PC-9 (cell line): Measurements from ENCODE around the gene SLAIN2. TPM values are rescaled to one million over a fixed set of nuclear protein-coding genes. Genes with fewer than 3 reads are reported as not detected.

Source experiments
- BruUV-seq: library from RNA; stranded (reverse); fragments of 400-500 nt; replicated peaks from 2 replicates; lab custom pipeline; 2021; lab: Mats Ljungman, UMichigan
- CTCF ChIA-PET: fragments of 300-600 bp; sonication (Branson Sonifier 250); formaldehyde crosslinking; loops from one replicate; lab custom pipeline; 2022; ENCODE audit warnings: antibody characterized with exemption; lab: Charles Lee
- POLR2A ChIA-PET: fragments of 300-600 bp; sonication (Branson Sonifier 250); formaldehyde crosslinking; loops from one replicate; lab custom pipeline; 2022; ENCODE audit warnings: antibody characterized with exemption; ENCODE audit not compliant: unreplicated experiment; lab: Charles Lee
- DNase-seq, 2 experiments: peaks; one replicate each; pipeline versions ENCODE4 v3.0.0 to v3.0.0-alpha.2; 2015 to 2022; ENCODE audit warnings: mixed read lengths in 1 of 2
- H2AFZ ChIP-seq: fragments of 200-600 bp; sonication (generic); 2 replicates; pipeline ENCODE4 v1.8.1; 2017; ENCODE audit warnings: antibody characterized with exemption
- H3F3A ChIP-seq: fragments of 200-600 bp; sonication (generic); 2 replicates; pipeline ENCODE4 v1.8.1; 2017; ENCODE audit warnings: antibody characterized with exemption, mild to moderate bottlenecking, low read depth; ENCODE audit not compliant: insufficient read depth
- H3K27ac ChIP-seq: fragments of 200-600 bp; sonication (generic); 2 replicates; pipeline ENCODE4 v1.6.1; 2016; ENCODE audit warnings: mixed run types
- H3K27me3 ChIP-seq: fragments of 200-600 bp; sonication (generic); 2 replicates; pipeline ENCODE4 v1.6.1; 2016; ENCODE audit warnings: low read depth, mixed run types; ENCODE audit not compliant: insufficient read depth
- H3K36me3 ChIP-seq: fragments of 200-600 bp; sonication (generic); 2 replicates; pipeline ENCODE4 v1.6.1; 2016; ENCODE audit warnings: low read depth, mixed run types
- H3K4me1 ChIP-seq: fragments of 200-600 bp; sonication (generic); replicated peaks from 2 replicates; pipeline ENCODE4 v1.6.1; 2016; ENCODE audit warnings: mixed run types; ENCODE audit not compliant: insufficient read depth
- H3K4me2 ChIP-seq: fragments of 200-600 bp; sonication (generic); 2 replicates; pipeline ENCODE4 v1.6.1; 2017; ENCODE audit warnings: mixed run types
- H3K4me3 ChIP-seq: fragments of 200-600 bp; sonication (generic); 2 replicates; pipeline ENCODE4 v1.6.1; 2016; ENCODE audit warnings: mixed run types
- H3K79me2 ChIP-seq: fragments of 200-600 bp; sonication (generic); 2 replicates; pipeline ENCODE4 v1.6.1; 2017; ENCODE audit warnings: low read depth, mixed run types
- H3K9me2 ChIP-seq: fragments of 200-600 bp; sonication (generic); 2 replicates; pipeline ENCODE4 v1.8.1; 2017; ENCODE audit warnings: mild to moderate bottlenecking; ENCODE audit not compliant: insufficient read depth
- H3K9me3 ChIP-seq: fragments of 200-600 bp; sonication (generic); 2 replicates; pipeline ENCODE4 v1.8.1; 2016; ENCODE audit warnings: low read depth; ENCODE audit not compliant: insufficient read depth
- H4K20me1 ChIP-seq: fragments of 200-600 bp; sonication (generic); 2 replicates; pipeline ENCODE4 v1.8.1; 2017; ENCODE audit not compliant: insufficient read depth
- EZH2 ChIP-seq: fragments of 200-600 bp; sonication (generic); IDR thresholded peaks from 2 replicates; pipeline ENCODE4 v1.8.0; 2017; ENCODE audit warnings: antibody characterized with exemption, low read depth
- intact Hi-C: fragments of 100-400 bp; cut with micrococcal nuclease; formaldehyde crosslinking; loops from one replicate; pipeline ENCODE4 v1.10.0; 2022; ENCODE audit not compliant: unreplicated experiment
- total RNA-seq: library from RNA; stranded (reverse); gene quantifications from 2 replicates; pipeline ENCODE4 v1.2.3, GENCODE V29; 2021
- TF ChIP-seq, protein P1 (sequence below): fragments of 200-600 bp; sonication (generic); conservative IDR thresholded peaks from 2 replicates; pipeline ENCODE4 v1.6.1; 2017; ENCODE audit warnings: mixed run types, antibody characterized with exemption, mild to moderate bottlenecking, moderate library complexity

Gene SLAIN2
- total RNA-seq, 1 experiment from 2014 or later, result 70.4 TPM

GRCh38 chr4:48331577-48332330 is 9.6 kb upstream of the SLAIN2 start:
- TF ChIP-seq, protein P1, sequence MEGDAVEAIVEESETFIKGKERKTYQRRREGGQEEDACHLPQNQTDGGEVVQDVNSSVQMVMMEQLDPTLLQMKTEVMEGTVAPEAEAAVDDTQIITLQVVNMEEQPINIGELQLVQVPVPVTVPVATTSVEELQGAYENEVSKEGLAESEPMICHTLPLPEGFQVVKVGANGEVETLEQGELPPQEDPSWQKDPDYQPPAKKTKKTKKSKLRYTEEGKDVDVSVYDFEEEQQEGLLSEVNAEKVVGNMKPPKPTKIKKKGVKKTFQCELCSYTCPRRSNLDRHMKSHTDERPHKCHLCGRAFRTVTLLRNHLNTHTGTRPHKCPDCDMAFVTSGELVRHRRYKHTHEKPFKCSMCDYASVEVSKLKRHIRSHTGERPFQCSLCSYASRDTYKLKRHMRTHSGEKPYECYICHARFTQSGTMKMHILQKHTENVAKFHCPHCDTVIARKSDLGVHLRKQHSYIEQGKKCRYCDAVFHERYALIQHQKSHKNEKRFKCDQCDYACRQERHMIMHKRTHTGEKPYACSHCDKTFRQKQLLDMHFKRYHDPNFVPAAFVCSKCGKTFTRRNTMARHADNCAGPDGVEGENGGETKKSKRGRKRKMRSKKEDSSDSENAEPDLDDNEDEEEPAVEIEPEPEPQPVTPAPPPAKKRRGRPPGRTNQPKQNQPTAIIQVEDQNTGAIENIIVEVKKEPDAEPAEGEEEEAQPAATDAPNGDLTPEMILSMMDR, result no peak
- no peak for TF ChIP-seq EZH2
- peak overlapping the region; percentile 87 for H3K27ac ChIP-seq
- no TSS peak for BruUV-seq
- H3K4me1 ChIP-seq, result peaks cover 55% of the 10 kb centered on the region
- ChIA-PET CTCF (no interaction called here), POLR2A (no interaction called here)
- H3K36me3 ChIP-seq, result no peaks in the 10 kb centered on the region
- no peaks in the 10 kb centered on the region for H3K9me3 ChIP-seq
- no peak overlapping the region; the same call in 1 of the 2 replicates for H3K4me3 ChIP-seq
- H3F3A ChIP-seq, result peaks cover 52% of the 10 kb centered on the region
- peak overlapping the region; percentile 60 for H2AFZ ChIP-seq
- intact Hi-C loops, result no loop called here
- no peaks in the 10 kb centered on the region for H4K20me1 ChIP-seq
- peak; percentile 44 to 86 for DNase-seq
- H3K4me2 ChIP-seq, result peak overlapping the region; percentile 52
- no peaks in the 10 kb centered on the region for H3K27me3 ChIP-seq
- H3K9me2 ChIP-seq, result no peaks in the 10 kb centered on the region
- H3K79me2 ChIP-seq, result no peaks in the 10 kb centered on the region

DNA sequence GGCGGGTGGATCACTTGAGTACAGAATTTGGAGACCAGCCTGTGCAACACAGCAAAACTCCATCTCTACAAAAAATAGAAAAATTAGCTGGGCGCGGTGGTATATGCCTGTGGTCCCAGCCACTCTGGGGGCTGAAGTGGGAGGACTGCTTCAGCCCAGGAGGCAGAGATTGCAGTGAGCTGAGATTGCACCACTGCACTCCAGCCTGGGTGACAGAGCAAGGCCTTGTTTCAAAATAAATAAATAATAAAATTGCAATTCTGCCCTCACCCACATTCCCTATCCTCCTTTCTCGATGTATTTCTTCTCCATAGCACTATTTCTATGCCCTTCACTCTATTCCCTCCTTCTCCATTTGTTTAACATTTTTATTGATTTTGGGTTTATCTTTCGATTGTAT is 8.7 kb upstream of the SLAIN2 start:
- Histone ChIP-seq H3K4me2 (peak overlapping the region; percentile 52), H3K9me2 (no peaks in the 10 kb centered on the region), H3K79me2 (no peaks in the 10 kb centered on the region), H4K20me1 (no peaks in the 10 kb centered on the region), H3K9me3 (no peaks in the 10 kb centered on the region), H3K27ac (peak overlapping the region; percentile 87), H3K4me3 (no peak overlapping the region), H3K4me1 (peaks cover 64% of the 10 kb centered on the region), H3K36me3 (no peaks in the 10 kb centered on the region), H3F3A (peaks cover 58% of the 10 kb centered on the region), H2AFZ (no peak overlapping the region), H3K27me3 (no peaks in the 10 kb centered on the region)
- no peak for DNase-seq
- no peak for TF ChIP-seq EZH2
- TF ChIP-seq, protein P1, result no peak
- BruUV-seq, result no TSS peak
- CTCF ChIA-PET, result no interaction called here
- POLR2A ChIA-PET, result interaction anchor here (0.5 to 0.6 kb wide), 2 partner anchors 26 to 85 kb away, joined by 3 to 4 read pairs; no protein-coding TSS in a partner anchor
- intact Hi-C loops, result no loop called here

- CTCF ChIA-PET, result no interaction called here
- no TSS peak for BruUV-seq
Observed at GRCh38 chr4:48333587-48333986, 7.7 kb upstream of the SLAIN2 start.

More at GRCh38 chr4:48333587-48333986, 7.7 kb upstream of the SLAIN2 start:
- Histone ChIP-seq H3F3A (peaks cover 62% of the 10 kb centered on the region), H3K27ac (no peak overlapping the region), H3K4me1 (peaks cover 65% of the 10 kb centered on the region), H3K36me3 (no peaks in the 10 kb centered on the region), H3K9me3 (no peaks in the 10 kb centered on the region), H3K9me2 (no peaks in the 10 kb centered on the region), H3K79me2 (no peaks in the 10 kb centered on the region), H3K4me3 (no peak overlapping the region), H4K20me1 (no peaks in the 10 kb centered on the region), H2AFZ (no peak overlapping the region), H3K27me3 (no peaks in the 10 kb centered on the region), H3K4me2 (no peak overlapping the region)
- POLR2A ChIA-PET, result no interaction called here
- peak in 1 of 2 experiments; percentile 39 for DNase-seq
- intact Hi-C loops, result no loop called here
- TF ChIP-seq EZH2, result no peak
- TF ChIP-seq, protein P1, result no peak
